Effector memory CD4-positive, alpha-beta T cell (primary cell): ENCODE measurements around the gene GCN1.
"Not testable (repeated sequence)": the region's sequence is repeated elsewhere in the genome, so short reads cannot be mapped to it uniquely, and the experiment has no call there.

Experiments used
- DNase-seq, 3 donors: peaks; one replicate each; pipeline ENCODE4 v3.0.0-alpha.2; 2020
- H3K27ac ChIP-seq: 2 replicates; pipeline ENCODE4 v1.7.0; 2013; ENCODE audit warnings: mild to moderate bottlenecking, low read length, moderate library complexity; ENCODE audit not compliant: insufficient read depth, poor library complexity, severe bottlenecking
- H3K27me3 ChIP-seq: replicated peaks from 2 replicates; pipeline ENCODE4 v1.7.0; 2013; ENCODE audit warnings: mild to moderate bottlenecking, low read length; ENCODE audit not compliant: insufficient read depth, control insufficient read depth, poor library complexity, severe bottlenecking
- H3K36me3 ChIP-seq: 2 replicates; pipeline ENCODE4 v1.7.0; 2013; ENCODE audit warnings: mild to moderate bottlenecking, low read length, moderate library complexity; ENCODE audit not compliant: control insufficient read depth, insufficient read depth
- H3K4me1 ChIP-seq: 2 replicates; pipeline ENCODE4 v1.7.0; 2013; ENCODE audit warnings: low read length, mild to moderate bottlenecking; ENCODE audit not compliant: control insufficient read depth, insufficient read depth, poor library complexity, severe bottlenecking
- H3K4me3 ChIP-seq: 2 replicates; pipeline ENCODE4 v1.7.0; 2013; ENCODE audit warnings: low read length, low read depth, mild to moderate bottlenecking; ENCODE audit not compliant: insufficient read depth, poor library complexity, severe bottlenecking
- H3K9me3 ChIP-seq: 2 replicates; pipeline ENCODE4 v1.7.0; 2013; ENCODE audit warnings: mild to moderate bottlenecking, low read length, moderate library complexity; ENCODE audit not compliant: control insufficient read depth

The GCN1 gene

GRCh38 chr12:120237360-120238171 is 43.1 kb upstream of the GCN1 start:
- DNase-seq, result no peak

GRCh38 chr12:120236809-120237208 is 42.3 kb upstream of the GCN1 start:
- H3K4me3 ChIP-seq, DNase-seq, H3K27me3 ChIP-seq, H3K27ac ChIP-seq, H3K9me3 ChIP-seq: not testable (repeated sequence)
- H3K4me1 ChIP-seq, result peaks cover 68% of the 10 kb centered on the region
- peaks cover 11% of the 10 kb centered on the region for H3K36me3 ChIP-seq

More at GRCh38 chr12:120237360-120238171, 43.1 kb upstream of the GCN1 start:
- Histone ChIP-seq H3K9me3 (no peaks in the 10 kb centered on the region), H3K27me3 (no peaks in the 10 kb centered on the region), H3K27ac (peak overlapping the region; percentile 39), H3K4me3 (no peak overlapping the region), H3K36me3 (peaks cover 14% of the 10 kb centered on the region), H3K4me1 (peaks cover 67% of the 10 kb centered on the region)

GRCh38 chr12:120235369-120236323 is 41.1 kb upstream of the GCN1 start:
- no peak overlapping the region for H3K4me3 ChIP-seq
- H3K9me3 ChIP-seq, result no peaks in the 10 kb centered on the region
- no peak for DNase-seq
- peaks cover 69% of the 10 kb centered on the region for H3K4me1 ChIP-seq
- H3K36me3 ChIP-seq, result no peaks in the 10 kb centered on the region
- H3K27me3 ChIP-seq, result no peaks in the 10 kb centered on the region
- peak overlapping the region; percentile 49 for H3K27ac ChIP-seq

GRCh38 chr12:120234643-120235368 is 40.3 kb upstream of the GCN1 start:
- no peaks in the 10 kb centered on the region for H3K36me3 ChIP-seq
- DNase-seq, result no peak
- peak overlapping the region; percentile 49 for H3K27ac ChIP-seq
- no peak overlapping the region for H3K4me3 ChIP-seq
- no peaks in the 10 kb centered on the region for H3K9me3 ChIP-seq
- H3K27me3 ChIP-seq, result no peaks in the 10 kb centered on the region
- H3K4me1 ChIP-seq, result peaks cover 69% of the 10 kb centered on the region

GRCh38 chr12:120231316-120232011 is 36.9 kb upstream of the GCN1 start:
- Histone ChIP-seq H3K9me3 (no peaks in the 10 kb centered on the region), H3K27me3 (no peaks in the 10 kb centered on the region), H3K27ac (peak overlapping the region; percentile 71), H3K4me3 (peak overlapping the region; percentile 7), H3K36me3 (peaks cover 3% of the 10 kb centered on the region), H3K4me1 (peaks cover 70% of the 10 kb centered on the region)
- peak; percentile 45 to 79 (median 69) for DNase-seq

- Histone ChIP-seq H3K4me3 (peak overlapping the region; percentile 7), H3K27ac (peak overlapping the region; percentile 71), H3K36me3 (peaks cover 7% of the 10 kb centered on the region), H3K4me1 (peaks cover 72% of the 10 kb centered on the region), H3K9me3 (no peaks in the 10 kb centered on the region), H3K27me3 (no peaks in the 10 kb centered on the region)
- no peak for DNase-seq
Observed at GRCh38 chr12:120230974-120231315, 36.4 kb upstream of the GCN1 start.

GRCh38 chr12:120230326-120230973 is 35.9 kb upstream of the GCN1 start:
- Histone ChIP-seq H3K36me3 (peaks cover 8% of the 10 kb centered on the region), H3K9me3 (no peaks in the 10 kb centered on the region), H3K4me3 (peak overlapping the region; percentile 7), H3K27ac (peak overlapping the region; percentile 71), H3K4me1 (peaks cover 72% of the 10 kb centered on the region), H3K27me3 (no peaks in the 10 kb centered on the region)
- DNase-seq, result no peak

- H3K4me1 ChIP-seq, result peaks cover 65% of the 10 kb centered on the region
- no peaks in the 10 kb centered on the region for H3K27me3 ChIP-seq
- no peak overlapping the region for H3K4me3 ChIP-seq
- H3K27ac ChIP-seq, result peak overlapping the region; percentile 71
- no peaks in the 10 kb centered on the region for H3K9me3 ChIP-seq
- no peak for DNase-seq
- peaks cover 10% of the 10 kb centered on the region for H3K36me3 ChIP-seq
Observed at GRCh38 chr12:120229487-120230325, 35.2 kb upstream of the GCN1 start.
